Mucosa of stomach (tissue), 1 donor: ENCODE data around the gene NOTCH3.

Experiments used
- H3K27me3 ChIP-seq: one replicate; pipeline ENCODE4 v1.7.0; 2013; ENCODE audit warnings: mild to moderate bottlenecking, low read length; ENCODE audit not compliant: control insufficient read depth, insufficient read depth
- H3K36me3 ChIP-seq: one replicate; pipeline ENCODE4 v1.7.0; 2013; ENCODE audit warnings: low read length; ENCODE audit not compliant: control insufficient read depth, insufficient read depth
- H3K4me1 ChIP-seq: one replicate; pipeline ENCODE4 v1.7.0; 2013; ENCODE audit warnings: mild to moderate bottlenecking, low read length; ENCODE audit not compliant: control insufficient read depth, insufficient read depth
- H3K4me3 ChIP-seq: one replicate; pipeline ENCODE4 v1.7.0; 2013; ENCODE audit warnings: low read length
- H3K9ac ChIP-seq: one replicate; pipeline ENCODE4 v1.7.0; 2013; ENCODE audit warnings: mild to moderate bottlenecking, low read length, moderate library complexity
- H3K9me3 ChIP-seq: one replicate; pipeline ENCODE4 v1.7.0; 2013; ENCODE audit warnings: mild to moderate bottlenecking, low read length, moderate library complexity; ENCODE audit not compliant: control insufficient read depth
- donor health status: Pancreatic carcinoma.

NOTCH3 gene

GRCh38 chr19:15112385-15112784, 88.4 kb downstream of the NOTCH3 start:
- Histone ChIP-seq H3K9ac (no peak overlapping the region), H3K4me3 (no peak overlapping the region), H3K4me1 (no peaks in the 10 kb centered on the region), H3K36me3 (no peaks in the 10 kb centered on the region), H3K27me3 (peaks cover 11% of the 10 kb centered on the region), H3K9me3 (no peaks in the 10 kb centered on the region)

GRCh38 chr19:15111758-15112157, 89.0 kb downstream of the NOTCH3 start:
- no peak overlapping the region for H3K9ac ChIP-seq
- H3K9me3 ChIP-seq: no peaks in the 10 kb centered on the region
- H3K36me3 ChIP-seq: no peaks in the 10 kb centered on the region
- no peak overlapping the region for H3K4me3 ChIP-seq
- H3K4me1 ChIP-seq: no peaks in the 10 kb centered on the region
- peaks cover 15% of the 10 kb centered on the region for H3K27me3 ChIP-seq

GRCh38 chr19:15110418-15110815, 90.4 kb downstream of the NOTCH3 start:
- Histone ChIP-seq H3K9ac (no peak overlapping the region), H3K4me3 (no peak overlapping the region), H3K36me3 (no peaks in the 10 kb centered on the region), H3K27me3 (peaks cover 24% of the 10 kb centered on the region), H3K4me1 (no peaks in the 10 kb centered on the region), H3K9me3 (no peaks in the 10 kb centered on the region)

- H3K36me3 ChIP-seq: no peaks in the 10 kb centered on the region
These were observed 90.9 kb downstream of the NOTCH3 start for GRCh38 chr19:15109768-15110417.

More at GRCh38 chr19:15109768-15110417, 90.9 kb downstream of the NOTCH3 start:
- Histone ChIP-seq H3K27me3 (peaks cover 24% of the 10 kb centered on the region), H3K4me3 (no peak overlapping the region), H3K9ac (no peak overlapping the region), H3K9me3 (no peaks in the 10 kb centered on the region), H3K4me1 (no peaks in the 10 kb centered on the region)
